GM19463 (cell line): ENCODE measurements around the gene BMP6.

ENCODE experiments used
- ATAC-seq: cut with Tn5 transposase; IDR thresholded peaks from one replicate; pipeline ENCODE4 v1.9.1; 2021; ENCODE audit warnings: mild to moderate bottlenecking, moderate library complexity; ENCODE audit not compliant: unreplicated experiment

BMP6 gene

DNA sequence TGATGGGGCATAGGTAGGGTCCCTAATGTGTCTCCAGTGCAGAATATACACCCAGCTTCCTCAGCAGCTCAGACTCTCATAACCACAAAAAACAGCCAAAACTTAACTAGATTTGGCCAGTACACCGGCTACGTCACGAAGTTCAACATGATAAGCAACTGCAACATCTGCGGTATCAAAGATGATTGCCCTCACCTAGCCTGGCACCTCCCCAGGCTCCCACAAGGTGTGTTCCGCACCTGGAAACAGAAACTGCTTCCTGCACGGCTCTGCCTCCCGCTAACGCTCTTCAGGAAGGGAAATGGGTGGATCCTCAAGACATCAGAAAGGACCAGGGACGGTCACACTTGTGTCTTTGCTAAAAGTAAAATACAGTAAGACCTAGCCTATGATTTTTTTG is 175.2 kb downstream of the BMP6 start:
- no peak for ATAC-seq

DNA sequence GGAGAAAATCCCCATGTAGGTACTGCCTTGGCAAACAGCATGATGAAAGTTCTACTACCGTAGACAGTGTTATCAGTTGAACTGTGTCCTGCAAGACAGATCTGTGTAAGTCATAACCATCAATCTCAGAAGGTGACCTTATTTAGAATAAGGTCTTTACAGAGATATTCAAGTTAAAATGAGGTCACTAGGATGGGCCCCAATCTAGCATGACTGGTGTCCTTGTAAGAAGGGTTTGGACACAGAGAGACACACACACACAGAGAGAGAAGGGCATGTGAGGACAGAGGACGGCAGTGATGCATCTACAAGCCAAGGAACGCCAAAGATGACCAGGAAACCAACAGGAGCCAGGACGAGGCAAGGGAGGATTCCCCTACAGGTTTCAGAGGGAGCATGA is 175.9 kb downstream of the BMP6 start:
- ATAC-seq: no peak

DNA sequence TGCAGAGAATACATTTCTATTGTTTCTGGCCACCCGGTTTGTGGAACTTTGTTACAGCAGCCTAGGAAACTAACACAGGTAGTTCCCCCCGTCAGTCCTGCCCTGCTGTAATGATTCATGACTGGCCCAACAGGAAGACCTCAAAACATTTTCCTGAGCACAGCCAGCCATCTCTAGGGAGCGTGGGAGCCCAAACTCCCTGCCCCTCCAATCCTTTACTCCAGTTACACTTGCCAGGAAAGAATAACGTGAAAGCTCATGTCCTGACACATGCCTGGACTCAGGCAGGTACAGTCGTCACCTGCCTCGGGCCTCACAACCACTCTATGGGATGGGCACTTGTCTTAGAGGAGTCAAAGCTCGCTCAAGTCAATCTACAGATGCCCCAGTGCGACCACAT is 176.3 kb downstream of the BMP6 start:
- ATAC-seq: no peak

DNA sequence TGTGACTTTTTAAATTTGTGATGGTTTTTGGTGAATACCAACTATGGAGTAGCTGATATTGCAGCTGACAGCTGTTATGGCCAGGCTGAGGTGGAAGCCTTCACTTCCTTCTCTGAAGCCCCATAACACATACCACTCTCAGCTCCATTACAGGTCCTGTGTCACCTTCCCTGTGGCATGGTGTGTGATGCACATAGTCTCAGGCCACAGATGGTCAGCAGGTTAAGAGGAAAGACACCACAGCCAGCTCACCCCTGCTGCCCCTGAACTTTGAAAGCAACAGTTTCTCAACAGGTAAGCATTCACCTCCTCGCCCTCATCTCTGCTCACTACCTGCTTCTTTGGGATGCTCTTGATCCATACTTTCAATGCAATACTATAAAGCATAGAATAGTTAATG is 177.0 kb downstream of the BMP6 start:
- ATAC-seq: no peak

DNA sequence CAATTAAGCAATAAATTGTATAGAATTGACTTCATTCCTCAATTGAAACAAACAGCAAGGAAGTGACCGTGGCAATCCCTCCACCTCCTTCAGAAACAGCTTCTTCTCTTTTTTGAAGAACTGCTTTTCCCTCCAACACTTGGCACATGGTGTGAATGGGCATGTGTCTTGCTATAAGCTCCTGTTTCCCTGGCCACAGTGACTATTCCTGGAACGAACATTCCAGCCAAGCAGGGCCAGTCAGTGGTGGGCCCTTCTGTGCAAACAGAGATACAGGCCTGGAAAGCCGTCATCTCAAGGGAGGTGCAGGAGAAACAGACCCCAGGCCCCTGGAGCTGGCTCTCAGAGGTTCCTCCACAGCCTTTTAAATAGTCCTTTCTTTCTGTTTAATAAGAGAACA is 177.8 kb downstream of the BMP6 start:
- ATAC-seq: no peak

DNA sequence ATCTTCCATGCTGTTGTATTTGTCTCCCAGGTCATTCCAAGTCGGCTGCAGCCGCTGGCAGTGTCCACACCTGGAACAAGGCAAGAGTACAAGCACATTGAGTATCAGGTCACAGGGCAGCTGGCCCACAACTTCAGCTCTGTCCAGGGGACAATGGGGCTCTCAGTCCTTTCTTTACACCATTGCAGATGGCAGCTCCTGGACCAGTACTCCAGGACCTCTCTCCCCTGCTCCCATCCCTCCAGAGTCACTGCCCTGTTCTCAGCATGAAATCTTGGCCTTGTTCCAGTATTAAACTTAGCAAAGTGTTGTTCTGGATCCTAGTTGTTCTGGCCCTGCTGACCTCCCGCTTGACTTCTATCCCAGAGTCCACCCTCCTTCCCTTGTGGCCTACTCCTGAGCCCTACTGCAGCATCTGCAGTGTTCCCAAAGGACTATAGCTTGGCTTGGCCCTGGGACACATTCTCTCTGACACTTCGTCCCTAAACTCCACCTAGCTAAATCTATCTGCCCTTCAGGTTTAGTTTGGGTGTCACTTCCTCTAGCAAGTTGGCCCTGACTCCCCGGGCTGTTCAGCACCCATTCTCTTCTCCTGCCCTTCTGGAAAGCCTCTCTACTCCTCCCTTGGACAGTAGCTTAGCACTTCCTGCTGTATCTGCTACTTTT is 178.9 kb downstream of the BMP6 start:
- ATAC-seq: no peak

DNA sequence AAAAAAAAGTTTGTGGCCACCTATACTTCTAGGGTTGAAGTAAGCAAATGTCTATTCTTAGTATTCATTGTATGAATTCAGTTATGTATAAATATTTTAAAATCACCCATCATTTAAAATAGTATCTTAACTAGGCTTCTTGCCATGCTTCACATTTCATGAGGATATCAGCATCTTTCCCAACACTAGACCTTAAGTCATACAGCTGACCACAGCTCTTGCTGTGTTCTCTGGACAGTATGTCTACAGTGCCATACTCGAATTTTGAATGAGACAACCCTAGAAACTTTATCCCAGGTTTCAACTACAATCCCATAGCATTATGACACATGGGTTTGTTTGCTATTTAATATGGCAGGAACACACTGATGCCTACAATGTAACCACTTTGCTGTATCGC is 179.5 kb downstream of the BMP6 start:
- no peak for ATAC-seq

DNA sequence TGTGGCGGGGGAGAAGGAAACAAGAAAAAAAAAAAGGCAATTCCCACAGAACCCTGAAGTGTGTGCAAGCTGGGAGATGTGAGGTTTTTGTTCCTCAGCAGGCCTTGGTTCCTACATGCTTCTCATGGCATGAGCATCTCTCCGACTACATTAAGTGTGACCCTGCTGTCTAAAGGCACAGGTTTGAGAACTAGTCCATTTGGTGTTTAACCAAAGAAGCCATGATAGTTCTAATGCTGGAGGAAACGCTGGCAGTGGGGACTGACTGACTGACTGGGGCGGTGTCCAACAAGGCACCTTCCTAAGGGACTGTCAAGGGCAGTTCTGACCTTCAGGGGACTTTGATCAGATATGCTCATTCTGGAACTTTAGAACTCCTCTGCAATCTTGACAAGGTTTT is 180.8 kb downstream of the BMP6 start:
- no peak for ATAC-seq

DNA sequence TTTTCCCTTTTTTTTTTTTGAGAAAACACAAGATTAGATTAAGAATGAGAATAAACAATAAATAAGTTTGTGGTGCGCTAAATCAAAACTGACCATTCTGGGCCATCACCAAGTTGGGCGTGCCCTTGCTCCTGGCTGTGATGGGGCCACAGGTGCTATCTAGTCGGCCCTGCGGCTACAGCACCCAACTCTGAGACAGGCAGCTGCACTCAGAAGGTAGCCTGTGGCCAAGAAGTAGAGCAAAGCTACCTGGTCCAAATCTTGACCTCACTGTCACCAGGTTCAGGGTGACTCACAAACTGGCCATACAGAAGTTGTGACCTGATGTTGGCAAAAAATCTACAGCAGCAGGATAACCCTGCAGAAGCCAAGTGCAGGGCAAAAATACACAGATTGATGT is 181.3 kb downstream of the BMP6 start:
- no peak for ATAC-seq

DNA sequence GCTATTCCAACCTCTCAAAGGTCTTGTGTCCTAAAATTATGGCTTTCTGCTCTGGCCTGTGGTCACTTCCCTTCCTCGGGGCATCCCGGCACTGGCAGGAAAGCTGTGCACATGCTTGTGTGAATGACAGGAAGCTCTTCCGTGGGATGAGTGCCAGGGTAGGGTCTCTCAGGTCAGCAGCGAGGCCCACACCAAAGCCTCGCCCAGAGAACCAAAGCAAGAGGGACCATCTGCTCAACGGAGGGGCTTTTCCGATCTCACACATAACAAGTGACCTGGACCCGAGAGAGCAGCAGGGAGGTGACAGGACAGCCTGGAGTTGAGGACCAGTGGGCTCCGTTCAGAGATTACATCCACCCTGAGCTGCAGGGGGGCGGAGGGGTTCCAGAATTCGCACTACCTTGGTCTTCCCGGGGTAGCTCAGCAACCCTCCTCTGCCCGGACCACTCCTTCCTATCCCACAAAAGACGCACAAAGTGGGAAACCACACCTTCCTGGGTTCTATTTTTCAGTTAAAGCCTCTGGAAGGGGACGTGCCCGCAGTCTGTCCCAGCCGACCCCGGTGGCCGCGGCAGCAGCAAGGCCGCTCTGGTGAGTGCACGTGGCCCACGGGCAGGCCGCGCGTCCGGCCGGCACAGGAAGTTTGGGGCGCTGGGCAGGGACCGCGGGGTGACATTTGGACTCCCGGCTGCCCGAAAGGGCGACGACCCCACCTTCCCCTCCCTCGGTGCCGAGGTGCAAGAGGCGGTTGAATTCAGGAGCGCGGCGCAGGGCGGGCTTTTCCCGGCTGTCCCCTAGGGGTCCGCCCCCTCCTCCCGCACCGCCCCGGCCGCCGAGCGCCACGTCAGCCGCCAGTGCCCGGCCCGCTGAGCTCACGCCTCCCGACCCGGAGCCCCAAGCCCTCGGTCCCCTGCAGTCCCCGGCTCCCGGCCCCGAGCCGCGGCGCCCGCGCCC is 183.7 kb downstream of the BMP6 start:
- ATAC-seq: peak; percentile 30

DNA sequence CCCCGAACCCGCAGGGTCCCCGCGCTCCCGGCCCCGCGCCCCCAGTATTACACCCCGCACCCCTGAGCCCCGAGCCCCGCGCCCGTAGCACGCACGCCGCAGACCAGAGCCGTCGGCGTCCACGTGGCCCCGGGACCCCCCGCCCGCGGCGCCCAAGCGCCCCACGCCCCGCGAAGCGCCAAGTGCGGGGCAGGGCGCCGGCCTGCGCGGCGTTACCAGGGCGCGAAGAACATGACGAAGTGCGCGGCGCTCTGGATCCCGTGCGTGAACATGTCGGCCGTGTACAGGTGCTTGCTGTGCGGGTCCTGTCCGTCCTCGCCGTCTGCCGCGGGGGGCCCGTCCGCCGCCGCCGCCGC is 184.4 kb downstream of the BMP6 start:
- ATAC-seq: peak; percentile 10

DNA sequence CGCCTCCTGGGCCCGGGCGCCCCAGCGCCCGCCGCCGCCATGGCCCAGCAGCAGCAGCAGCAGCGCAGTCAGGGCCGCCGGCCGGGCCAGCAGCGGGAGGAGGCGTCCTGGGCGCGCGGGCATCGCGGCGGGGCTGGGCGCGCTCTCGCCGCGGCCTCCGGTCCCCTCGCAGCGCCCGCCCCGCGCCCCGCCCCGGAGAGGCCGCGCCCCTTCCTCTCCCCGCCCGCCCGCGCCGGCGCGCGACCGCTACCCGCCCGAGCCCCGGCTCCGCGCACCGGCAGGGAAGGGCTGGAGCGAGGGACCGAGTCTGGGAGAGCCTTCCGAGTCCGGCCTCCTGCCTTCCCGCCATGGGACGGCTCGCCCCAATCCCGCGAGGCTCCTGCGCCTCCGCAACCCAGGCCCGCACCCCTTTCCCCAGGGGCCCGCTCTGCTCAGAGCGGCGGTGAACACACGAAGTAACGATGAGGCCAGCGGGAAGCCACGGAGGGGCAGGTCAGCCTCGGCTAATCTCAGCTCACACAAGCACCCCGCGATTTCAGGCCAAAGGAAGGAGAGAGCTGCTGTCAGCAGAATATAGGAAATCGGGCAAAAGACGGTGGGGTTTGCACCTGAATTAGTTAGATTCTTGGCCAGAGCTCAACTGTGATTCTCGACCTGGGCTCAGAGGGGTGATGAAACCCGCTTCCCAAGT is 184.9 kb downstream of the BMP6 start, which contains the start of gene TXNDC5:
TXNDC5 (minus strand) TSS at position 135 of the 691 bp plus-strand sequence; CDS start at position 123, 12 bp downstream.
- peak; percentile 76 for ATAC-seq

DNA sequence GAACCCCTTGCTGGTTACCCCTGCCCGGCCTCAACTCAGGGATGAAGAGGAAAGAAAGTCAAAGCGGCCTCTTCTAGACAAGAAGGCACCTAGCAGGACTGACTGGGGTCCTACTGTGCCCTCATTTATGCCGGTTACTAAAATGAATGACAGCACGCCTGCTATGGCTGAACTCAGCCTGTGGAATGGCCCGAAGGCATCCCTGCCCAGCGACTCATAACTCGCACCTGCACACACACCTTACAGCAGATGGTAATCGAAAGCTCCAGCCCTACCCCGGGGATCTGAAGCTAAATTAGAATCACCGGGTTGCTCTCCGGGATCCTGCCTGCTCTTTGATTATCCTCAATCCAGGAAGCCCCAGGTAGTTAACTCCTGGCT is 185.4 kb downstream of the BMP6 start:
- ATAC-seq: no peak

DNA sequence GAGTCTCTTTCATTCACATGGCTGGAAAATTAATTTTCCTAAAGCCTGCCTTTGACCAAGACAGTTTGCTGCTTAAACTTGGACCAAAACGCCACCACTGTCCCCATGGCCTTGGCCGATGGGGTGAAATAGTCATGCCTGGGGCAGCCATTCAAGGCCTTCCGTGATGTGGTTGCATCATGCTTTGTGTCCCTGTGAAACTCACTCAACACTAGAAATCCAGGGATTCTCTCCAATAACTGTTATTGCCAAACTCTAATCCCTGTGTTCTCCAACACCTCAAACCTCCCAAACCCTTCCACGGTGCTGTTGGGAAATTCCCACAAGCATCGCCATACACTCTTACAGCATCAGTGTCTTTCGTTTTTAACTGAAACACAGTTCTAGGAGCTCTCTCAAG is 186.1 kb downstream of the BMP6 start:
- ATAC-seq: no peak

DNA sequence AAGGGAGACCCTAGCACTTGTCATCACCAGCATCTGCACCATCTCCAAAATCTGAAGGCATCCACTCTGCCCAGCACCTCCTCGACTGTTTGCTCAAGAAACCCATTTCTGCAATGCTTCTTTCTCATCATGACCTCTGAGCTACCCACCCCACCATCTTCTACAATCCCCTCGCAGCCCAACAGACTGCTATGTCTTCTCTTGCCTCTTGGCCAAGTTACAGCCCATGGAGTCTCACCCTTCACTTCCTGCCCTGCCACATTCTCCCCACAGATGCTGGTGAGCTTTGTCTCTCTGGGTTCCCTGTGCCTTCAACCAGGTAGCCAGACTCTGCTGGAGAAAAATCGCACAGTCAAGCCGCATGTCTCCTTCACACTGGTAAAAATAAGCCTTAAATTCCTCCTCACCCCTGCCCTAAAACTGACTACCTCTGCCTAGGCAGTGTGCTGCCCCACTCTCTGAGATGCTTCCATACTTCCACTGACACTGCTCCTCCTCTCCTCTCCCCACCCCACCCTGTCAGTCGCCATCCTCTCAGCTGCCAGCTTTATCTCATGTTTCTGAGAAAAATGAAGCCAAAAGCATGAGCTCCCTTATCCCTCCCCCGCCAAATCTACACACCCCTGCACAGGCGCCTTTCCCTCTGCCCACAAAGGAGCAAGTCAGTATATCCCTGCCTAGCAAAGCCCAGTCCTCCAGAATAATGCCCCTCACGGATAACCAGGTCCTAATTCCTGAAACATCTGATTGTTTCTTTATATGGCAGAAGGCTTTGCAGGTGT is 187.0 kb downstream of the BMP6 start:
- ATAC-seq: no peak

DNA sequence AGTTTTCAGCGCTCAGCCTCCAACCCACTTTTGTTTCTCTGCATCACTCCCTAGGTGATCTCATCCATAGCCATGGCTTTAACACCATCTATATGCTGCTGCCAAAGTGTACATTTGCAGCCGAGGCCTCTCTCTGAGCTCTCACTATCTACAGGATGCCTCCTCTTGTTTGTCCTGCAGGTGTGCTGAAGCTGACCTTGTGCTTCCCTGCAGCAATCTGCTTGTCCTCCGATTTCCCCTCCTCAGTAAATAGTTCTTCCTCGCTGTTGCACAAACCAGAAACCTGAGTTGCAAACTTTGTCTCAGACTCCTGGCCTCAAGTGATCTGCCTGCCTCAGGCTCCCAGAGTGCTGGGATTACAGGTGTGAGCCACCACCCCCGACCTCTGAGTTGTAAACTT is 188.4 kb downstream of the BMP6 start:
- no peak for ATAC-seq

DNA sequence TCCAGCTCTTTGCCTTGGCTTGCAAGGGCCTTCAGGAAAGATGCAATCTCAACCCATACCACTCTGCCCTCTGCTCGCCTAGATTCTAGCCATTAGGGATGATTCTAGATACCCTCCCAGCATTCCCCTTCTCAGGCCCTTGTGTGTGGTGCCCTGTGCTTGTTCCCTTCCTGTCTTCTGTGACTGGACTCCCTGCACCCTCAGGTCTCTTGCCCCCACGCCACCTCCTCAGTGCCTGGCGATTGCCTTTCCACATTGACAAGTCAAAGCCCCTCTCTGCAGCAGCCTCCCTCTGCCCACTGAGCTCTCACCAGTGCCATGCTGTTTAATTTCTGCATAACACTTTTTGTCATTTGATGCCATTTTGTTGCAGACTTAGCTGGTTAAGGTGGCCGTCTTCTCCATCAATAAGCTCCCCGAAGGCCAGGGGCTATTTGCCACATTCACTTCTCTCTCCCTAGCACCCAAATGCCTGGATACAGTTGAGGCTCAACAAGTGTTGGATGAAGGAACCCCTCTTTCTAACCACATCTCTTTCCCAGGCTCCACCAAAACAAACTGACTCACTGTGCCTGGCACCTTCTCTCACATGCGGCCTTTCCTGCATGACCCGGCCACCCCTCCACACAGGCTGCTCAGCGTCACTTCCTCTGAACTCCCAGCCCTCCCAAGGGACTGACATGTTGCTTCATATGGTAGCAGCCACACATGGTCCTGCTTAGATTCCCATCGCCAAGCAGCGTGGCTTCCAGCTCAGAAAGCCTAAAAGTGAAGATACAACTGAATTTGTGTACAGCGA is 189.3 kb downstream of the BMP6 start:
- ATAC-seq: no peak

DNA sequence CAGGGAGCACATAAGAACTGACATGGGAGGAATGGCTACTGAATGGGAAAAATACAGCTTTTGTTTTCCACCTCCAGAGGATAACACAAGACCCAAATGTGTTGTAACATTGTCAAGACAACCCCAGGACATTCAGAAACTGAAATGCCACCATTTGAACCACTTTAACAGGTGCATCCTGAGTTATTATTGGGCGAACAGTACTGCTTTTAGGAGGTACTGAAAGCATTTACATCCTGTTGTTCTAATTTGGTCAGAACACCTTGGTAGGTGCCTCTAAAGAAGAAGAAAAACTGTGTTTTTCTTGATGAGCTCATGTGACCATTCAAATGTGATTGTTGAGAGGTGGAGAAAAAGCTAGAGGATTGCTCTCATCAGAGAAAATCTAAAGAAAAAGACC is 191.1 kb downstream of the BMP6 start:
- peak; percentile 69 for ATAC-seq

DNA sequence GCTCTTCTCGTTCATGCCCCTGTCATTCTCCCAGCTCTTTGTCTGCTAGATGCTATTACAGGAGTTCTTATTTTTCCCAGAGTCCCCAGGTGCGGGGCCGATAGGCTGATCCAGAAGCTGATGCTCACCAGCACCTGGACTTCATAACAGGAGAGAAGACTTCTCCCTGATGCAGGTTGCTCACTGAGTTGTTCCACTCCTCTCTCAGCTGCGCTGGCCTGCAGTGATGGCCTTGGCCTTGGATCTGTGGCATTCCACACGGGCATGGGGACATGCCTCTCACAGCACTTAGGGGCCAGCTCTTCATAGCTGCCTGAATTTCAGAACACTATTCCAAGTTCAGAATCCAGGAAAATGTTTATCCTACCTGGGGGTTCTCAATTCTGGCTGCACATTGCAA is 191.8 kb downstream of the BMP6 start:
- ATAC-seq: no peak

DNA sequence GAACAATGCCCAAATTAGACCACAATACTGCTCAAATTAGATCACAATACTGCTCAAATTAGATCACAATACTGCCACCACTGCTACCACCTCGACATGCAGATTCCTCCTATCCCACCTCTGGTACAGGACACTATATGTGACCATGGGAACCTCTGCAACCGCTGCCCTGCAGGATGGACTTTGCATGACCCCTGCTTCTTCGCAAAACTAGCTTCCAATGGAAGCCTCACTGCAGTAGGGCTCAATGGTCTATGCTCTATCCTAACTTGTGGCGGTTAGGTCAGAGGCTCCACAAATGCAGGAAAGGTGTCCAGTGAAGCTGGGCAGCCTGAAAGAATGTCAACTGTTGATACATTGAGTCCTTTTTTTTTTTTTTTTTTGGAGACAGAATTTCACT is 192.5 kb downstream of the BMP6 start:
- ATAC-seq: no peak
